Right lobe of liver (tissue), 6 donors: ENCODE results near the gene ZDHHC14. TPM values are rescaled to one million over a fixed set of nuclear protein-coding genes. Genes with fewer than 3 reads are reported as not detected.

Experiments used
- ATAC-seq, 4 donors: fragments of 200-7000 bp; cut with Tn5 transposase; one replicate each; pipeline ENCODE4 v1.9.1; 2020; ENCODE audit warnings: mild to moderate bottlenecking in 4 of 4, moderate library complexity in 4 of 4
- DNase-seq, 3 donors: peaks; one replicate each; pipeline ENCODE4 v3.0.0-alpha.2; 2020
- H3K27ac ChIP-seq, 3 donors: fragments of 200-600 bp; one replicate each; pipeline ENCODE4 v1.8.0; 2022
- H3K27me3 ChIP-seq, 2 donors: fragments of 200-600 bp; one replicate each; pipeline ENCODE4 v1.8.0; 2022
- H3K36me3 ChIP-seq, 4 donors: fragments of 200-600 bp; sonication (generic) in 1 of 4; one replicate each; pipeline versions ENCODE4 v1.5.1 to v1.8.0; 2017 to 2022; ENCODE audit warnings: control low read depth in 1 of 4
- H3K4me1 ChIP-seq, 4 donors: fragments of 200-600 bp; sonication (generic) in 1 of 4; one replicate each; pipeline versions ENCODE4 v1.5.1 to v1.8.0; 2017 to 2022; ENCODE audit warnings: control low read depth in 1 of 4
- H3K4me3 ChIP-seq, 3 donors: fragments of 200-600 bp; one replicate each; pipeline ENCODE4 v1.8.0; 2022
- H3K9me3 ChIP-seq, 4 donors: fragments of 200-600 bp; sonication (generic) in 1 of 4; one replicate each; pipeline versions ENCODE4 v1.5.1 to v1.8.0; 2017 to 2022; ENCODE audit warnings: control low read depth in 1 of 4
- CTCF ChIP-seq, 4 donors: fragments of 200-600 bp in 3 of 4; fragments of 450-650 bp in 1 of 4; IDR thresholded peaks; one replicate each; pipeline versions ENCODE4 v1.5.1 to v1.8.0; 2016 to 2022; ENCODE audit warnings: antibody characterized with exemption in 4 of 4, mild to moderate bottlenecking in 2 of 4
- POLR2A ChIP-seq: fragments of 450-650 bp; IDR thresholded peaks from one replicate; pipeline ENCODE4 v1.6.1; 2017; ENCODE audit warnings: antibody characterized with exemption, mild to moderate bottlenecking
- WGBS: methylation state at CpG from one replicate; pipeline ENCODE4 v1.1.6; 2018; ENCODE audit warnings: low coverage, low lambda C conversion rate; ENCODE audit not compliant: insufficient coverage; ENCODE audit errors: missing lambda C conversion rate; 5-methylcytosine and 5-hydroxymethylcytosine counted together
- intact Hi-C, 2 donors: fragments of 100-400 bp; cut with DNase I; formaldehyde crosslinking; loops; one replicate each; pipeline versions ENCODE4 v1.11.2 to v1.14.1; 2022
- total RNA-seq, 6 experiments: library from RNA; depleted of rRNA in 2 of 6; stranded (reverse); fragments of >200 nt in 2 of 6; fragmentation: NEBNext Ultra II Directional in 3 of 6; extraction: Animal tissue kit (Norgen Biotek cat#: 25700) in 3 of 6; gene quantifications; one replicate each; pipeline versions ENCODE4 v1.1.0 to v1.2.4, GENCODE V29; 2016 to 2023
- donor health status: DM: no; HTN: yes; CAD: no.
- donor health status: DM: no; HTN: no; CAD: no.
- donor health status: DM: no; HTN: no; CAD: no.
- donor health status: DM: no; HTN: yes; CAD: no.
- donor health status: DM: no; HTN: yes; CAD: no.

Gene ZDHHC14
- total RNA-seq, 6 experiments from 2014 or later: 7.3 to 13.0 (median 10.3) TPM

GRCh38 chr6:157518397-157519250, 137.6 kb downstream of the ZDHHC14 start:
- no peak for ATAC-seq
- H3K27ac ChIP-seq: no peak overlapping the region
- TF ChIP-seq POLR2A (no peak), CTCF (IDR thresholded peaks at IDR 0.05) (no peak)
- H3K36me3 ChIP-seq: no peaks in the 10 kb centered on the region
- DNase-seq: no peak
- 88% methylated on average over 11 of the region's 21 CpGs for WGBS
- H3K27me3 ChIP-seq: no peaks in the 10 kb centered on the region
- H3K9me3 ChIP-seq: no peaks in the 10 kb centered on the region
- H3K4me3 ChIP-seq: no peak overlapping the region
- intact Hi-C loops: no loop called here
- H3K4me1 ChIP-seq: peaks cover 0 to 8% (median 3%) of the 10 kb centered on the region in 4 donors

- intact Hi-C loops: no loop called here
- ATAC-seq: no peak
- TF ChIP-seq CTCF (IDR thresholded peaks at IDR 0.05): no peak
- no peak for TF ChIP-seq POLR2A
- H3K27me3 ChIP-seq: no peaks in the 10 kb centered on the region
- H3K36me3 ChIP-seq: no peaks in the 10 kb centered on the region
- no peaks in the 10 kb centered on the region for H3K9me3 ChIP-seq
- H3K4me3 ChIP-seq: no peak overlapping the region
- DNase-seq: no peak
- H3K27ac ChIP-seq: no peak overlapping the region
- 83% methylated on average over 11 of the region's 15 CpGs for WGBS
- H3K4me1 ChIP-seq: peaks cover 0 to 8% (median 2%) of the 10 kb centered on the region in 4 donors
These were observed 138.5 kb downstream of the ZDHHC14 start for GRCh38 chr6:157519255-157520116.

- H3K4me3 ChIP-seq: no peak overlapping the region
- no CpG with 5 or more reads among the region's 2 CpGs for WGBS
- ATAC-seq: no peak
- peaks cover 0 to 8% (median 2%) of the 10 kb centered on the region in 4 donors for H3K4me1 ChIP-seq
- TF ChIP-seq CTCF (IDR thresholded peaks at IDR 0.05): no peak
- TF ChIP-seq POLR2A: no peak
- no peaks in the 10 kb centered on the region for H3K36me3 ChIP-seq
- no peak overlapping the region for H3K27ac ChIP-seq
- H3K9me3 ChIP-seq: no peaks in the 10 kb centered on the region
- intact Hi-C loops: no loop called here
- no peaks in the 10 kb centered on the region for H3K27me3 ChIP-seq
- no peak for DNase-seq
These were observed 139.1 kb downstream of the ZDHHC14 start for GRCh38 chr6:157520117-157520406.

GRCh38 chr6:157520596-157521361, 139.8 kb downstream of the ZDHHC14 start:
- Histone ChIP-seq H3K4me3 (no peak overlapping the region), H3K9me3 (no peaks in the 10 kb centered on the region), H3K27ac (no peak overlapping the region), H3K4me1 (peaks cover 0 to 11% (median 4%) of the 10 kb centered on the region in 4 donors), H3K36me3 (no peaks in the 10 kb centered on the region), H3K27me3 (no peaks in the 10 kb centered on the region)
- WGBS: 46% methylated on average over 6 of the region's 6 CpGs
- no peak for TF ChIP-seq POLR2A
- TF ChIP-seq CTCF (IDR thresholded peaks at IDR 0.05): no peak
- intact Hi-C loops: no loop called here
- DNase-seq (no peak), ATAC-seq (no peak)
